HepG2 (cell line): ENCODE measurements around the gene CACNA1I. TPM values are rescaled to one million over a fixed set of nuclear protein-coding genes. Genes with fewer than 3 reads are reported as not detected.

Experiments used
- ATAC-seq: fragments of 200-7000 bp; cut with Tn5 transposase; 3 replicates; pipeline ENCODE4 v1.9.1; 2020; ENCODE audit warnings: mild to moderate bottlenecking, moderate library complexity
- BruUV-seq: library from RNA; stranded (reverse); fragments of 400-500 nt; replicated peaks from 2 replicates; lab custom pipeline; 2021; lab: Mats Ljungman, UMichigan
- CTCF ChIA-PET: fragments of 300-600 bp; formaldehyde crosslinking; extraction: SDS; loops from one replicate; lab custom pipeline; 2021; ENCODE audit warnings: low total read pairs, inconsistent platforms, low intra/inter-chr PET ratio; lab: Yijun Ruan, JAX
- POLR2A ChIA-PET: fragments of 350-600 bp; sonication (Branson Sonifier 250); formaldehyde crosslinking; loops from one replicate; lab custom pipeline; 2020; ENCODE audit warnings: antibody characterized with exemption, inconsistent platforms; lab: Yijun Ruan, JAX
- DNase-seq: peaks from one replicate; pipeline ENCODE4 v3.0.0-alpha.2; 2015; ENCODE audit warnings: low spot score
- FAIRE-seq: peaks from 3 replicates; lab custom pipeline; 2011; peaks lifted over from hg19 to GRCh38; lab: Jason Lieb, UNC
- H2AFZ ChIP-seq: one replicate; pipeline ENCODE4 v1.6.1; 2011; ENCODE audit warnings: low read length, inconsistent platforms
- H3K27ac ChIP-seq: fragments of 300-600 bp; 3 replicates; pipeline ENCODE4 v1.8.0; 2011; ENCODE audit warnings: mixed run types, mild to moderate bottlenecking, mixed read lengths, low read length, inconsistent platforms; ENCODE audit not compliant: insufficient read depth; ENCODE audit errors: extremely low read length
- H3K27me3 ChIP-seq, 2 experiments: fragments of 200-600 bp in 1 of 2; 2 replicates in 1 of 2; 3 replicates in 1 of 2; pipeline versions ENCODE4 v1.6.0 to v1.8.0; 2011; ENCODE audit warnings: low read length in 2 of 2, mild to moderate bottlenecking in 2 of 2, moderate library complexity in 2 of 2, inconsistent platforms in 1 of 2; ENCODE audit not compliant: insufficient read depth in 2 of 2, control insufficient read depth in 1 of 2
- H3K36me3 ChIP-seq, 2 experiments: fragments of 200-600 bp in 1 of 2; replicated peaks in 1 of 2; 2 replicates in 1 of 2; 3 replicates in 1 of 2; pipeline versions ENCODE4 v1.5.1 to v1.8.0; 2011; ENCODE audit warnings: low read length in 2 of 2, inconsistent platforms in 1 of 2; ENCODE audit not compliant: insufficient read depth in 2 of 2, control insufficient read depth in 1 of 2
- H3K4me1 ChIP-seq: 2 replicates; pipeline ENCODE4 v1.5.1; 2012; ENCODE audit warnings: low read length, inconsistent platforms; ENCODE audit not compliant: insufficient read depth
- H3K4me2 ChIP-seq: 2 replicates; pipeline ENCODE4 v1.6.0; 2011; ENCODE audit warnings: low read depth, low read length, inconsistent platforms
- H3K4me3 ChIP-seq, 3 experiments: fragments of 200-600 bp in 1 of 3; sonication (generic), shearing (Covaris generic) in 1 of 3; replicated peaks in 1 of 3; 2 replicates each; pipeline ENCODE4 v1.5.1; 2011 to 2016; ENCODE audit warnings: low read length in 3 of 3, inconsistent platforms in 2 of 3, low read depth in 2 of 3, mild to moderate bottlenecking in 2 of 3, control low read depth in 1 of 3, mixed read lengths in 1 of 3; ENCODE audit not compliant: insufficient read depth in 1 of 3
- H3K79me2 ChIP-seq: one replicate; pipeline ENCODE4 v1.6.1; 2011; ENCODE audit warnings: low read length, inconsistent platforms; ENCODE audit not compliant: insufficient read depth
- H3K9ac ChIP-seq: 2 replicates; pipeline ENCODE4 v1.6.0; 2011; ENCODE audit warnings: mild to moderate bottlenecking, low read depth, low read length, inconsistent platforms; ENCODE audit not compliant: insufficient read depth
- H3K9me3 ChIP-seq: 2 replicates; pipeline ENCODE4 v1.5.1; 2012; ENCODE audit warnings: mild to moderate bottlenecking, low read length
- H4K20me1 ChIP-seq: 2 replicates; pipeline ENCODE4 v1.6.0; 2011; ENCODE audit warnings: inconsistent platforms, mild to moderate bottlenecking, low read length, moderate library complexity; ENCODE audit not compliant: insufficient read depth
- ATF7 ChIP-seq, 2 experiments: fragments of 450-650 bp in 1 of 2; sonication (generic) in 1 of 2; formaldehyde crosslinking in 1 of 2; IDR thresholded peaks; 2 replicates each; pipeline versions ENCODE4 v1.4.0 to v1.6.1; 2016 to 2020; ENCODE audit warnings: antibody characterized with exemption in 1 of 2, mild to moderate bottlenecking in 1 of 2, missing genetic modification reagents in 1 of 2
- FOSL2 ChIP-seq: sonication (generic); formaldehyde crosslinking; IDR thresholded peaks from 2 replicates; pipeline ENCODE4 v1.4.0; 2020; ENCODE audit warnings: missing genetic modification reagents
- PCBP2 ChIP-seq: fragments of 200-400 bp; formaldehyde crosslinking; optimal IDR thresholded peaks from 2 replicates; pipeline ENCODE3; 2018; ENCODE audit warnings: low read length, low read depth; ENCODE audit not compliant: poor library complexity, severe bottlenecking
- TAF15 ChIP-seq: fragments of 200-400 bp; formaldehyde crosslinking; IDR thresholded peaks from one replicate; pipeline ENCODE4 v1.6.1; 2018; ENCODE audit warnings: mild to moderate bottlenecking, low read depth, low read length; ENCODE audit not compliant: poor library complexity, severe bottlenecking
- ZNF407 ChIP-seq: sonication (generic); formaldehyde crosslinking; IDR thresholded peaks from one replicate; pipeline ENCODE4 v1.5.1; 2020; ENCODE audit warnings: mild to moderate bottlenecking, missing genetic modification reagents; ENCODE audit errors: not compliant biosample characterization
- ZNF652 ChIP-seq: IDR thresholded peaks from 2 replicates; pipeline ENCODE4 v1.6.1; 2016; ENCODE audit warnings: low read depth, borderline replicate concordance
- ZNF7 ChIP-seq: IDR thresholded peaks from 2 replicates; pipeline ENCODE4 v1.6.1; 2016; ENCODE audit warnings: missing biosample characterization, missing genetic modification reagents
- WGBS: methylation state at CpG from one replicate; pipeline ENCODE4 v1.1.6; 2017; ENCODE audit warnings: low lambda C conversion rate; 5-methylcytosine and 5-hydroxymethylcytosine counted together
- in situ Hi-C: cut with HindIII; loops from 2 replicates; pipeline ENCODE4 v1.10.0; 2017; ENCODE audit warnings: low pct_unique_long_range_greater_than_20kb; ENCODE audit not compliant: extremely low pct_ligation_motif_present
- intact Hi-C: fragments of 100-400 bp; cut with micrococcal nuclease; formaldehyde crosslinking; loops from one replicate; pipeline ENCODE4 v1.10.0; 2022; ENCODE audit not compliant: unreplicated experiment
- polyA plus RNA-seq, 8 experiments: library from polyadenylated mRNA; depleted of rRNA in 3 of 8; stranded (reverse) in 7 of 8; unstranded in 1 of 8; fragments of >200 nt; fragmentation: Illumina TruSeq in 4 of 8; extraction: Trizol in 4 of 8; gene quantifications; 2 replicates each; pipeline versions ENCODE4 v1.2.1 to v1.2.3, GENCODE V29; 2011 to 2016; ENCODE audit warnings: low read depth in 4 of 8, missing spikeins in 1 of 8, mixed read lengths in 1 of 8; ENCODE audit not compliant: insufficient read depth in 1 of 8
- total RNA-seq, 5 experiments: library from RNA; depleted of rRNA; stranded (reverse); fragments of >200 nt; fragmentation: Illumina TruSeq; extraction: Trizol; gene quantifications; 2 replicates each; pipeline ENCODE4 v1.2.3, GENCODE V29; 2016; ENCODE audit warnings: low read depth in 1 of 5

Gene CACNA1I
- total and polyA plus RNA-seq, 2 of the 13 experiments (the other 11 are each of a cell fraction or from before 2014, with no cell fraction given): not detected

GRCh38 chr22:39634530-39635405 is 64.2 kb downstream of the CACNA1I start:
- BruUV-seq: no TSS peak
- FAIRE-seq (no peak), ATAC-seq (no peak)
- peaks cover 8 to 32% of the 10 kb centered on the region in 2 experiments; a peak in 3 of 5 replicates for H3K27me3 ChIP-seq
- H3K4me2 ChIP-seq: no peak overlapping the region
- no peaks in the 10 kb centered on the region for H3K4me1 ChIP-seq
- ChIA-PET CTCF (no interaction called here), POLR2A (no interaction called here)
- H2AFZ ChIP-seq: no peak overlapping the region
- H3K27ac ChIP-seq: no peak overlapping the region
- no peak overlapping the region for H3K4me3 ChIP-seq
- no peaks in the 10 kb centered on the region for H3K9me3 ChIP-seq
- 18% methylated on average over 11 of the region's 18 CpGs for WGBS
- H3K9ac ChIP-seq: no peak overlapping the region
- H3K79me2 ChIP-seq: no peaks in the 10 kb centered on the region
- intact Hi-C loops (no loop called here), in situ Hi-C loops (no loop called here)
- TF ChIP-seq PCBP2 (no peak), TAF15 (no peak), FOSL2 (CRISPR knock-in tag) (peak; percentile 63), ZNF7 (CRISPR knock-in tag) (peak; percentile 60; the same call in 1 of the 2 replicates), ZNF407 (CRISPR knock-in tag) (no peak), ATF7 (IDR thresholded peaks at IDR 0.05) (no peak), ATF7 (CRISPR knock-in tag; IDR thresholded peaks at IDR 0.05) (no peak), ZNF652 (CRISPR knock-in tag) (no peak)
- TF ChIP-seq, all 625 proteins: peak for 2
- Histone ChIP-seq H3K36me3 (no peaks in the 10 kb centered on the region), H4K20me1 (0 out of 2 replicates have a peak, but pooled peaks cover 2% of the 10 kb centered on the region)
- DNase-seq: peak; percentile 12
